Activated T-helper 1 cell treated with anti-CD3 and anti-CD28 coated beads, Interleukin-2, amount 50 U/mL, for 16 hours (primary cell): Measurements from ENCODE around the gene CNGA4.
"Not testable (repeated sequence)": the region's sequence is repeated elsewhere in the genome, so short reads cannot be mapped to it uniquely, and the experiment has no call there.

Experiments
- DNase-seq, 2 donors: peaks; one replicate each; pipeline ENCODE4 v3.0.0-alpha.2; 2020; ENCODE audit warnings: low read depth in 1 of 2, low spot score in 1 of 2

CNGA4 gene

DNA sequence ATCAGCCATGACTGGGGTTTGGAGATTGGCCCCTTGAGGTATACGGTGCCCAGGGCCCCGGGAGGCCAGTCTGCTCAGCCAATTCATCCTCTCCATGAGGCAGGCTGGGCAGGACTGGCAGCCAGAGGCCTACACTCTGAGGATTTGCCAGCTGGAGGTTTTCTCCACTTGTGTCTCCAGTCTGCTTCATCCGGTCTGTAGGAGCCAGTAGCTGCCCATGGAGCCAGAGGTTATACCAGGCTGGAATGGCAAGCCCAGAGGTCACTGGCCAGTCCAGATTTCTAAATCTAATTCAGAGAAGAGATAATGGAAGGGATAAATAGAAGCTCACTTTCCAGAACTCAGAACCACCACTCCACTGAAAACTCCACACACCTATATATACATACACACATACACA, 14.5 kb upstream of the CNGA4 start:
- DNase-seq, result no peak

DNA sequence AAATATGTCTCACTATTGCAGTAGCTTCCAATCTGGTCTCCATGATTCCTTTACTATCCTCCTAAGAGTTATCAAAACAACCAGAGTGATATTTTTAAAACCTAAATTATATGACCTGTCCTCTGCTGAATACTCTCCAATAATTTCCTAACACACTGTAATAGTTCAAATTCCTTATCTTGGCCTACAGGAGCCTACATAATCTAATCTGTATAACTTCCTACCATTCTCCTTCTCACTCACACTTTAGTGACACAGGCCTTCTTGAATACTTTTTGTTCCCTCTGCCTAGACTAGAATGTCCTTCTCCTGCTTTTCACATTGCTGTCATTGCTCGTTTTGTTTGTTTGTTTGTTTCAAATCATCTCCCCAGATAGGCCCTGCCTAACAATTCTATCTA, 13.9 kb upstream of the CNGA4 start:
- no peak for DNase-seq

DNA sequence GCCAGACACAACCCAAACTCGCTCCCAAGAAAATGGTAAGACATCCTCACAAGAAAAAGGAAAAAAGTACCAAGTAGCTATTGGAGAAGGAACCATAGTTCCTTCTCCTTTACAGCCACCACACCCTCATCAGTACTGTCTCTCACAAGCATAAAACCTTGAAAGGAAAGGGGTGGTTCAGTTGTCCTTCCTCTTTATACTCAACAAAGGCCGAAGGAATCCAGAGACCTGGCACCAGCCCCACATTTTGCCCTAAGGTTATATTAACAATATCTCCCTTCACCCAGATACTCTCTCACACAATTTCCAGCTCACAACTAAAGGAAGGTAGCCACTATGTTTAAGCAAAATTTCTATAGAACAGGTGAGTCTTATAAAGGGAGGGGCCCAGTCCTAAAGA, 13.0 kb upstream of the CNGA4 start:
- no peak for DNase-seq

DNA sequence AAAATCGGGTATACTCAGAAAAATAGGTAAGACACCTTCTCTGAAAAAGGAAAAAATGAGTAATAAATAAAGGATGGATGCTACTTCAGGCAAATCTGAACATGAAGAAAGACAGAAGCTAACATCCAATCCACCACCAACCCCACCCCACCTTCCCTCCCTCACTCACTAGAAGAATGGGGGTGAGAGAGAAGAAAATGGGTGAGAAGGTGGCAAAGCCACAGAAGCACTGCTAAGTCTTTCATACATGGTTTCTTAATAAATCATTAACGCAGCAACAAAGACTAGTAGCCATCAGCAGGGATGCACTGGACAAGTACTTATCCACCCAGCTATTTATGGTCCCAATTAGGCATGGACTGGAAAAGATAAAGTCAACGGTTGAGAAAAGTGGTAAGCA, 10.4 kb upstream of the CNGA4 start:
- no peak for DNase-seq

- DNase-seq, result no peak
These were observed 9.0 kb upstream of the CNGA4 start for GRCh38 chr11:6229911-6230310.

- no peak for DNase-seq
These were observed 6.0 kb upstream of the CNGA4 start for GRCh38 chr11:6232899-6233298.

- DNase-seq, result no peak
These were observed 4.9 kb upstream of the CNGA4 start for GRCh38 chr11:6233984-6234386.

GRCh38 chr11:6234387-6235107, 4.3 kb upstream of the CNGA4 start, which contains the start of gene FHIP1B:
FHIP1B (minus strand) TSS chr11:6234636; CDS start chr11:6224516, 10,120 bp downstream.
- DNase-seq, result peak; percentile 97 to 99

- no peak for DNase-seq
These were observed 1.6 kb upstream of the CNGA4 start for GRCh38 chr11:6237266-6237665.

DNA sequence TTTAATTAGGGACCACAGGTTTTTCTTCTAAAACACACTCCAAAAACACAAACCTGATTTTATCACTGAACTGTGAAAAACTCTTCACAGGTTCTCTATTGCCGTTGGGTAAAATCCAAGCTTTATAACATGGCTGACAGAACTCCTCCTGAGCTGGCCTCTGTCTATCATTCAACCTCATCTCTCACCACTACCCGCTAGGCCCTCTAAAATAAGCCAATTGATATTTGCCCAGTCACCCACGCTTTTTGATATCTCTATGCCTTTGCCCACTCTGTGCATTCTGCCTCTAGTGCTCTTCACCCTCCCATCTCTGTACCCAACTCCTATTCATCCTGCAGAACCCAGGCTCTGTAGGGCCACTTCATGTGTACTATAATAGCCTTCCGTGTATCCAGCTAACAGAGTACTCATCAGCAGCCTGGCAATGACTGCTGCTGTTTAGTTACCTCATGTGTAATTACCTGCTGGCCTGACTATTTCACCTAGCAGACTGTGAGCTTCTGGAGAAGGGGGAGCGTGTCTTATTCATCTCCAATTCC, 1.1 kb upstream of the CNGA4 start:
- DNase-seq, result no peak

DNA sequence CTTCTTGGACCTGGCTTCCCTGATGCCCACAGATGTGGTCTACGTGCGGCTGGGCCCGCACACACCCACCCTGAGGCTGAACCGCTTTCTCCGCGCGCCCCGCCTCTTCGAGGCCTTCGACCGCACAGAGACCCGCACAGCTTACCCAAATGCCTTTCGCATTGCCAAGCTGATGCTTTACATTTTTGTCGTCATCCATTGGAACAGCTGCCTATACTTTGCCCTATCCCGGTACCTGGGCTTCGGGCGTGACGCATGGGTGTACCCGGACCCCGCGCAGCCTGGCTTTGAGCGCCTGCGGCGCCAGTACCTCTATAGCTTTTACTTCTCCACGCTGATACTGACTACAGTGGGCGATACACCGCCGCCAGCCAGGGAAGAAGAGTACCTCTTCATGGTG, 1.2 kb downstream of the CNGA4 start:
- DNase-seq, result no peak

- DNase-seq, result no peak
These were observed 1.9 kb downstream of the CNGA4 start for GRCh38 chr11:6240781-6241180.

GRCh38 chr11:6241316-6241715, 2.4 kb downstream of the CNGA4 start:
- DNase-seq, result no peak

GRCh38 chr11:6245536-6245935, 6.6 kb downstream of the CNGA4 start:
- DNase-seq, result no peak

GRCh38 chr11:6248248-6248647, 9.4 kb downstream of the CNGA4 start:
- no peak for DNase-seq

GRCh38 chr11:6248897-6249296, 10.0 kb downstream of the CNGA4 start:
- DNase-seq, result not testable (repeated sequence)

DNA sequence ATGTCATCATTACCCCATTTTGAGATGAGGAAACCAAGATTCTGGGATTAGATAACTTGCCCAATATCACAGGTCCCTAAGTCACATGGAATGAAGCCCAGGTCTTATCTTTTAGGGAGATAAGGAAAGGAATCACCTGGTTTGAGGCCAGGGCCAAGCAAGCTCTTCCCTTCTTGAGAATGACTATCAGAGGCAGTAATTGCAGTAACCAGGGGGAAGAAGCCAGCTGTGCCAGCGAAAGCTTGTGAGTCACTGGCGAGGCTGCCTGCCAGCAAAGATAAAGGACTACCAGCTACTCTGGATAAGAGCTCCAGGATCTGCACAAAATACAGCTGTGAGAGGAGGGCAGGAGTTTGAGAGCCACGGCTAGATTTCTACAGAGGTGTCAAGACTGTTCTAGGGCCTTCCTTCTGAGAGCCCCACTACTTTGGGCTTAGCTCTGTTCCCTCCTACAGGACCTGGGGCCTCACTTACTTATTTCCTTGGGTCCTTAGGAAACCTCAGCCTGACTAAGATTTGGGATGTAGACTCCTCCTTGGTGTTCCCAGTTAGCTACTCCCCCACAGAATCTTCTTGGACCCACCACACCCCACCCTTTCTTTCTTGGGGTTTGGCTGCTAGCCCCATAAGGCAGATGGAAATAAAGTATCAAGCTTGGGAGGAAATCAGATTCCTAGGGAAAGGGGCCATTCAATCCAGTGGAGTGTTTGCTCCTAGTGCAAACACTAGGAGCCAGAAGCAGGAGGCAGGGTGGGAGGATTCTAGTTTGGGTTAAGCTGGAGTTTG, 11.1 kb downstream of the CNGA4 start:
- DNase-seq, result no peak

GRCh38 chr11:6251120-6251733, 12.3 kb downstream of the CNGA4 start:
- DNase-seq, result no peak

GRCh38 chr11:6251990-6252473, 13.1 kb downstream of the CNGA4 start:
- DNase-seq, result no peak

DNA sequence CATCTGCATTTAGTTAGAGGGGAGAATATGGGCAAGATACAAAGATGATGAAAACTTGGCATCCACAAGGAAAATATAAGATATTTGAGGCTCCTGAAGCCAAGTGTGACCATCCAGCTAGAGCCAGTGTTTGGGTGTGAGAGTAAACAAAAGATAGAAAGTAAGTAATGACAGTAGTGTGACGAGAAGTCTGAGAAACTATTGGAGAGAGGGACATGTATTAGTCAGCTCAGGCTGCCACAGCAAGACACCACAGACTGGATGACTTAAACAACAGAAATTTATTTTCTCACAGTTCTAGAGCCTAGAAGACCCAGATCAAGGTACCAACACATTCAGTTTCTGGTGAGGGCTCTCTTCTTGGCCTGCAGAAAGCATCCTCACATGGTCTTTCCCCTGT, 14.3 kb downstream of the CNGA4 start:
- DNase-seq, result no peak

DNA sequence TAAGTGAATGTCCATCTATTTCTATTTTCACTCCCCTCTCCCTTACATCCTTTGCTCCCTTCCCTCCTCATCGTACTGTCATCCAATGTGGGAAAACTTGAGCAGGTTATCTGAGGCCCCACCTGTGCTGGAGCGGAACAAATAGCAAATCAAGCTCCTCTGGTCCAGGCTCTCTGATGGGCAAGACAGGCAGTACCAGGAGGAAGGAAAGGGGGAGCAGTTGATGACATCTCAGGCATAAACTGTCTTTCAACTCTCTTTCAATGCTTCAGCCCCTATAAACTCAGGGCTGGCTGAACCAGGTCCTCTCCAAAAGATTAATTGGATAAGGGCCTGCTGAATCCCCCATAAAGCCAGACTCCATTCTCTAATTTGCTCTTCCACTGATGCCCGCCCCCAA, 19.3 kb downstream of the CNGA4 start:
- no peak for DNase-seq
